Muscle of leg (tissue), 11 donors: ENCODE measurements around the gene PREP. TPM values are rescaled to one million over a fixed set of nuclear protein-coding genes. Genes with fewer than 3 reads are reported as not detected.
"Not testable (repeated sequence)": the region's sequence is repeated elsewhere in the genome, so short reads cannot be mapped to it uniquely, and the experiment has no call there.

Source experiments
- DNase-seq: peaks from one replicate; pipeline ENCODE4 v3.0.0; 2013
- H3K27ac ChIP-seq: one replicate; pipeline ENCODE4 v1.5.1; 2013; ENCODE audit warnings: mild to moderate bottlenecking, low read length, control low read depth
- H3K27me3 ChIP-seq: one replicate; pipeline ENCODE4 v1.6.1; 2013; ENCODE audit warnings: low read length; ENCODE audit not compliant: control insufficient read depth, insufficient read depth
- H3K36me3 ChIP-seq: one replicate; pipeline ENCODE4 v1.6.1; 2013; ENCODE audit warnings: low read length; ENCODE audit not compliant: control insufficient read depth, insufficient read depth
- H3K4me1 ChIP-seq: one replicate; pipeline ENCODE4 v1.6.1; 2013; ENCODE audit warnings: low read length; ENCODE audit not compliant: control insufficient read depth, insufficient read depth
- H3K4me3 ChIP-seq: one replicate; pipeline ENCODE4 v1.5.1; 2013; ENCODE audit warnings: low read length, control low read depth
- H3K9me3 ChIP-seq: replicated peaks from 2 replicates; pipeline ENCODE4 v1.6.1; 2013; ENCODE audit warnings: low read depth, low read length; ENCODE audit not compliant: control insufficient read depth
- WGBS: methylation state at CpG from one replicate; pipeline ENCODE4 v1.1.5; 2013; ENCODE audit warnings: missing lambda C conversion rate; ENCODE audit not compliant: insufficient coverage; 5-methylcytosine and 5-hydroxymethylcytosine counted together
- polyA plus RNA-seq, 8 donors: library from polyadenylated mRNA; unstranded; fragments of 120-200 nt; gene quantifications; one replicate each; pipeline versions ENCODE4 v1.2.1 to v1.2.3, GENCODE V29; 2013; ENCODE audit warnings: inconsistent platforms in 1 of 8, low replicate concordance in 1 of 8; ENCODE audit not compliant: insufficient read length in 8 of 8, insufficient read depth in 1 of 8
- total RNA-seq: library from RNA; stranded (reverse); fragments of 120-200 nt; gene quantifications from one replicate; pipeline ENCODE4 v1.2.4, GENCODE V29; 2013

The PREP gene
- total and polyA plus RNA-seq, 9 donors, result 19.8 to 39.9 (median 34.0) TPM

DNA sequence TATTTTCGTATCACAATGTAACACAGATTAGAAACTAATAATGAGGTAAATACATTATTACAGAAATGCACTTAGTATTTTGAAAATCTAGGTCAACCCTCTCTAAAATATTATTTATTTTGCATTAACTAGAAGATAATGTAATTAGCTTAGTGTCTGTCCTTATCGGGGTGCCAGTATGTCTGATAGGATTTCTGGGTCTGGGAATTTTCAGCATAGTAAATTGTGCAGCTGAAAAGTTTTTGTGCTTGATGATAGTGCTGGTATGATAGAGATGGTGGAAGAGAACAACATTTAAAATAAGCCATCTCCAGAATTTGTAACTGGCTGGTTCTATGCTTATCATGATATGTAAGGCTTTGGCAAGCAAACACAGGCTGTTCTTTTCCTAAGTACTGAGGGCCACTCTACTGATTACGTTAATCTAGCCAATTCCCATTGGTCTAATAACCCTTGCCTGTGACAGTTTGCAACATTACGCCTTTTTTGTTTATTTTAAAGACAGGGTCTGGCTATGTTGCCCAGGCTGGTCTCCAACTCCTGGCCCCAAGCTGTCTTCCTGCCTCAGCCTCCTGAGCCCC, 50.8 kb downstream of the PREP start:
- Histone ChIP-seq H3K4me1 (no peaks in the 10 kb centered on the region), H3K36me3 (peaks cover 20% of the 10 kb centered on the region), H3K27ac (no peak overlapping the region), H3K27me3 (no peaks in the 10 kb centered on the region), H3K9me3 (peaks cover 3% of the 10 kb centered on the region), H3K4me3 (no peak overlapping the region)
- WGBS, result 100% methylated on average over 1 of the region's 4 CpGs
- no peak for DNase-seq

DNA sequence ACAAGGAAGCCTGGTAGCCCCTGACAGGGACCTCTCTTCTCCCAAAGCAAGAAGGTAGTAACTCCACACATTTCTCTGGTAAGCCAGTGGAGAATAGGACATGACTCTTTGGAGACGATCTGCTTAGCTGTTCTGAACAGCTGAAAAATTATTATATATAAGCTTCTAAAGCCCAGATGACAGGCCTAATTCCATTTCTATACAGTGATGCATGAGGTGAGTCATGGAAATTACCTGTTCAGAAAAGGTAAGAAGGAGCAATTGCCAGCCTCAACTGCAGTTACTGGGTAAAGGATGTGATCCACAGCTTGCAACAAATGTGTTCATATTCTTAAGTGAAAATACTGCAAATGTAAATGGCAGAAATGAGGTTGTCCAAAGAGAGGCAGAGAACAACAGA, 54.0 kb downstream of the PREP start:
- WGBS, result no CpG with 5 or more reads among the region's 1 CpG
- Histone ChIP-seq H3K4me3 (no peak overlapping the region), H3K36me3 (peaks cover 16% of the 10 kb centered on the region), H3K9me3 (no peaks in the 10 kb centered on the region), H3K27ac (no peak overlapping the region), H3K4me1 (no peaks in the 10 kb centered on the region), H3K27me3 (no peaks in the 10 kb centered on the region)
- DNase-seq, result no peak

DNA sequence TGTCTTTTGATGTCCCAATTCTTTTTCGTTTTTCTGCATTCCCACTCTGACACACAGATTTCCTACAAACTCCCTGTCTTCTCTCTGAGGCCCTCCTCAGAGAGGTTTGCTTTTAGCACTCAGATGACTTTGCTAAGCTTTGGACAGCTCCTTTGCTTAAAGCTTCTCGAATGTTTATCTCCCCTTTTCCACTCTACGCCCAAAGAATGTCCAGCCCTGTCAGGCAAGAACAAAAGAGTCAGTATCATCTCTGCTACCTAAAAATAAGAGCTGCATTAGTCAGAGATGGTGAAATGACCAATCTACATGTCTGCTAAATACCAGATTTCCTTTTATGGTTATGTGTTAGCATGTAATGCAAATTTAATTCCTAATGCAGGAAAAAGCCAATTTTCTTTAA, 56.8 kb downstream of the PREP start:
- H3K27me3 ChIP-seq, result no peaks in the 10 kb centered on the region
- no peak overlapping the region for H3K27ac ChIP-seq
- peaks cover 10% of the 10 kb centered on the region for H3K36me3 ChIP-seq
- DNase-seq, result peak; percentile 23
- H3K4me3 ChIP-seq, result no peak overlapping the region
- WGBS, result no CpG with 5 or more reads among the region's 3 CpGs
- H3K4me1 ChIP-seq, result no peaks in the 10 kb centered on the region
- no peaks in the 10 kb centered on the region for H3K9me3 ChIP-seq

DNA sequence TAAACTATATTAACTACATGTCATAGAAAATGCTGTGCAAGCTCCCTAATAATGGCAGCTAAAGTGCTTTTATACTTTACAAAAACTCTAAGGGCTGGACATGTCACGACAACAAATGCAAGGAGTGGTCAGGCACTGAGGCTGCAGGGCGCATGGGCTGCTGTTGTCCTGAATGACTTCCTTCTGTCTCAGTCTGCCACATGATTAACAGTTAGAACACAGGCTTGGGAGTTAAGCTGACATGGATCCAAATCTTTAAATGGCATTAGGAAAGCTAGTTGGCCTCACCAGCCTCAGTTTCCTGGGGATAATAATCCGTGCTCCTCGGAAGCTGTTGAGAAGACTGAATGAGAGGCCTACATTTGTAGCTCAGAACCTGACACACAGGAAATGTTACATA, 57.4 kb downstream of the PREP start:
- Histone ChIP-seq H3K4me1 (no peaks in the 10 kb centered on the region), H3K27ac (no peak overlapping the region), H3K9me3 (no peaks in the 10 kb centered on the region), H3K4me3 (no peak overlapping the region), H3K27me3 (no peaks in the 10 kb centered on the region), H3K36me3 (peaks cover 7% of the 10 kb centered on the region)
- no peak for DNase-seq
- no CpG with 5 or more reads among the region's 4 CpGs for WGBS

GRCh38 chr6:105344881-105345370, 58.0 kb downstream of the PREP start:
- WGBS, result 100% methylated on average over 1 of the region's 2 CpGs
- Histone ChIP-seq H3K27ac (no peak overlapping the region), H3K9me3 (no peaks in the 10 kb centered on the region), H3K27me3 (no peaks in the 10 kb centered on the region), H3K36me3 (peaks cover 7% of the 10 kb centered on the region), H3K4me1 (no peaks in the 10 kb centered on the region), H3K4me3 (no peak overlapping the region)
- DNase-seq, result no peak

GRCh38 chr6:105338350-105338983, 64.4 kb downstream of the PREP start:
- 96% methylated on average over 19 of the region's 21 CpGs for WGBS
- not testable (repeated sequence) for DNase-seq, H3K27ac ChIP-seq, H3K27me3 ChIP-seq, H3K4me1 ChIP-seq, H3K4me3 ChIP-seq, H3K36me3 ChIP-seq, H3K9me3 ChIP-seq

DNA sequence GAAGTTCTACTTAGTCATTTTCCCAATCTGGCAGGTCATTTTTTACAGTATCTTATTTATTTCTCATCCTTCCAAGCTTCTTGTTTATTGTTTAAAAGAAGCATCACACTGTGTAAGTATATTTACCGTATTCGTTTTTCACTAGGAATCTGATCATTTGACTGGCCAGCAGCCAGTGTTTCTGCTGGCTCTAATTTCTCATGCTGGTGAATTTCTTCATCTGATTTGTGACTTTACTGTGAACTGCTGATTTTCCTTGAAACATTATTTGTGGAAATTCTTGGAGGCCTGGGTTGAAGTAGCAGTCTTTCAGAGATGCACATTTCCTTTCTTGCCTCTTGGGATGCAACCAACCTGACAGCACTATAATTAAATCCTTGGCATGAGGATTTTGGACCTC, 65.9 kb downstream of the PREP start:
- no CpG with 5 or more reads among the region's 2 CpGs for WGBS
- DNase-seq, result peak; percentile 50

DNA sequence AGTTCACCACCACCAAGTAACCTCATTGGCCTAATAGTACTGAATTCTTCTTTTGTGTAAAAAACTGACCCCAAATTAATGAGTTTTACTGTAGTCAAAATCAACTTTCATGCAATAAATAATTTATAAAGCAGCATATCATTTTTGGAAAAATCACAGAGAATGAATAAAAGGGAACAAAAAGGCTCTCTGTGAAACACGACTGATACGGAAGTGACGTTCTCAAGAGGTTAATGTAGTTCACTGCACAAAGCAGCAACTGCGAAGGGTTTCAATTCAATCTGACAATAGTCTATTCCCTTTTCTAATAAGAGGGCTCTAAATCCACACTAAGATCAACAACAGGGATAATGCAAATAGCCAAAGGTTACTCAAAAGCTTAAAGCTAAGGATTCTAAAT, 70.3 kb downstream of the PREP start:
- H3K27ac ChIP-seq, result no peak overlapping the region
- WGBS, result no CpG with 5 or more reads among the region's 4 CpGs
- H3K4me1 ChIP-seq, result peaks cover 10% of the 10 kb centered on the region
- H3K36me3 ChIP-seq, result peaks cover 28% of the 10 kb centered on the region
- H3K9me3 ChIP-seq, result no peaks in the 10 kb centered on the region
- no peak for DNase-seq
- no peaks in the 10 kb centered on the region for H3K27me3 ChIP-seq
- no peak overlapping the region for H3K4me3 ChIP-seq

More for the DNA sequence above, 65.9 kb downstream of the PREP start:
- peaks cover 8% of the 10 kb centered on the region for H3K36me3 ChIP-seq
- peaks cover 5% of the 10 kb centered on the region for H3K4me1 ChIP-seq
- H3K4me3 ChIP-seq, result no peak overlapping the region
- no peak overlapping the region for H3K27ac ChIP-seq
- H3K9me3 ChIP-seq, result no peaks in the 10 kb centered on the region
- H3K27me3 ChIP-seq, result no peaks in the 10 kb centered on the region

DNA sequence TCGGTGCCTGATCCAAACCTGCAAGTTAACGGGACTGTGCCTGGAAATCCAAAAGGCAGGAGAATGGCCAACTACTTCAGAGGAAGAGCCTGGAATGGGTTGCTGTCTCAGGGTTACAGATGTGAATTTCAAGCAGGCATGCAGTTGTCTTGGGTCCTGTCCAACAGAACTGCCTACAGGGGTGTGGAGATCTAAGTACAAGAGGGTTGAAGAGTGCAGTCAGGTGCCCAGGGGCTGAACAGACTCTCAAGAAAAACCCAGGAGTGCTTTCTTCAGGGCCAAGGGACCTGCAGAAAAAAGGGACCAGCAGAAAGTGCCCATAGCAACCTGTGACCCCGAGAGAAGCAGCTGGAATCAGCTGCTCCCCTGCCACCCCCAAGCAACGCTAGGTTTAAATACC, 71.0 kb downstream of the PREP start:
- WGBS, result 95% methylated on average over 3 of the region's 4 CpGs
- H3K4me3 ChIP-seq, result no peak overlapping the region
- no peaks in the 10 kb centered on the region for H3K9me3 ChIP-seq
- H3K4me1 ChIP-seq, result peaks cover 14% of the 10 kb centered on the region
- DNase-seq, result no peak
- H3K27me3 ChIP-seq, result no peaks in the 10 kb centered on the region
- H3K36me3 ChIP-seq, result peaks cover 28% of the 10 kb centered on the region
- no peak overlapping the region for H3K27ac ChIP-seq

- Histone ChIP-seq H3K4me1 (peaks cover 24% of the 10 kb centered on the region), H3K27me3 (no peaks in the 10 kb centered on the region), H3K4me3 (no peak overlapping the region), H3K27ac (no peak overlapping the region), H3K36me3 (peaks cover 28% of the 10 kb centered on the region), H3K9me3 (no peaks in the 10 kb centered on the region)
- no peak for DNase-seq
- WGBS, result no CpG with 5 or more reads among the region's 2 CpGs
Measured at GRCh38 chr6:105330913-105331312, 72.0 kb downstream of the PREP start.
